Stimulated activated CD8-positive, alpha-beta memory T cell treated with anti-CD3 and anti-CD28 coated beads, Interleukin-2, amount 100 ng/mL, for 1 hour (primary cell): ENCODE results near the gene BOD1.

Experiments
- DNase-seq, 2 donors: peaks; one replicate each; pipeline ENCODE4 v3.0.0-alpha.2; 2020; ENCODE audit warnings: low read depth in 2 of 2

The BOD1 gene

GRCh38 chr5:173577166-173577565, 39.3 kb downstream of the BOD1 start:
- DNase-seq: no peak

- DNase-seq: no peak
Observed at GRCh38 chr5:173575985-173576384, 40.5 kb downstream of the BOD1 start.

DNA sequence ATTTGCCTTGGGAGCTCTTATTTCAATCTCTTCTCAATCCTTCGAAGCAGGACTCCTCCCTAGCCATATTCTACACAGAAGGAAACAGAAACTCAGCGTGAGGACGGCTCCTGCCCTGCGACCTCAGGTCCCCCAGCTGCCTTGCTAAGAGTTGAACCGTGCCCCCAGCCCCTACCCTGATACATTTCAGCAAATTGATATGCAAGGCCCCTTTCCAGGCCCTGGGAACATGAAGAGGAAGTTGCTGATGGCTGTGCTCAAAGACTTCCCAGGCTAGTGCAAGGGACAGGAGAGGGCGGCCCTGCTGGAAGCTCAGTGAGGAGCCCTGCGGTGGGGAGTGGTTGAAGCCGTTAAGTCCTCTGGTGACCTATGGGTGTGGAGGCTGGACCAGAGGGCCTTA, 41.5 kb downstream of the BOD1 start:
- no peak for DNase-seq

DNA sequence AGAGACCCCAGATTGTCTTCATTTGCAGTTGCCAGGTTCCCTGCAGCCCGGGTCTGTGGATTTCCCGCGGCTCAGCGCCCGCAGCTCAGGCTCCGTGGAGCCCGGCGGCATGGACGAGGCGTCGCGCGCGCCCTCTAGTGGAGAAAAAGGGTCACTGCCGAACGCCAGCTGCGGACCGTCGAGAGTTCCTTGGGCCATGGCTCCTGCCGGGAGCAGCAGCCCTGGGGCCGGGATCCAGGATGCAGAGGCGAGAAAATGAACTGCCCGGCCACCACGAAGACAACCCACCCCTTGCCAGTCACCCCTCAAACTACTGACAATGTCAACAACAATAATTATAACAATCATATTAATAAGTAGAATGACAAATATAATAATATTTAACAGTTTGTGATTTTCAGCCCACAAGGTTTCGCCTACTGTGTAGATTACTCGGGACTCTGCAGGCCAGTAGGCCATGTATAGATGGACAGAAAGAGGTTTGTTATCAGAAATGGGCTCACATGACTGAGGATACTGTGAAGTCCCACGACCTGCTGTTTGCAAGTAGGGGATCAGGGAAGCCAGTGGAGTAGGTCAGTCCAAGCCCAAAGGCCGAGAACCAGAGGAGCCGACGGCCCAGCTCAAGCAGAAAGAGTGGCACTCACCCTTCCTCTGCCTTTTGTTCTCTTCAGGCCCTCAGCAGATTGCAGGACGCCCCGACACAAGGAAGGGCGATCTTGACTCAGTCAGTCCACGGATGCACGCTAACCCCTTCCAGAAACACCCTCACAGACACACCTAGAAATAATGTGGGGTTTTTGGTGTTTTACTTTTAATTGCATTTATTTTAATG, 43.1 kb downstream of the BOD1 start:
- DNase-seq: peak; percentile 22 to 33

DNA sequence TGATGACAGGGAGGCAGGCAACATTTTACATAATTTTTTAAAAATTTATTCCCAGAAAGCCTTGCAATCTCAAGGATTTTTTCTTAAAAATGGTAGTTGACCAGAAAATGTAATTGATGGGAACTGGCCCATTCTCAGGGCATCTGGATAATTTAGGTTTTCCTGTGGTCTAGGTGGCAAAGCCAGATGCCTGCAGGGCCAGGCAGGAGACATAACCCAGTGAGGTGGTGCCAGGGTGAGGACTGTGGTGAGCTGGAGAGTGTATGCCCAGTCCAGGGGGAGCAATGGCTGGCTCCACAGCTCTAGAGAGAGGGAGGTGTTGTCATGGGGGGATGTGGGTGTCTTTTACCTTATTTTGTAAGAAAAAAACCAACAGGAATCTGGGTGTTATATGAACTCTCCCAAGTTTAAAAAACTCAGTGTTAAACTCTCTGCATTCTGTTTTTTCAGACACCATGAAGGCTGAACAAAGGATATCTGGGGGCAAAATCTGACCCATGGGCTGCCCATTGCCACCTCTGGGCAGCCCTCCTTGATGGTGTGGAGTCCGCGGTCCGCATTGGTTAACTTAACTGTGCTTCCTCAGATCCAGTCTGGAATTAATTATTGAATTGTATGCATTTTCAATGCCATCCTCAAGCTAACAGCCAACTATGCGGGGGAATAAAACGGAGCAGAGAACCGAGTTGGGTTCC, 43.9 kb downstream of the BOD1 start:
- no peak for DNase-seq

DNA sequence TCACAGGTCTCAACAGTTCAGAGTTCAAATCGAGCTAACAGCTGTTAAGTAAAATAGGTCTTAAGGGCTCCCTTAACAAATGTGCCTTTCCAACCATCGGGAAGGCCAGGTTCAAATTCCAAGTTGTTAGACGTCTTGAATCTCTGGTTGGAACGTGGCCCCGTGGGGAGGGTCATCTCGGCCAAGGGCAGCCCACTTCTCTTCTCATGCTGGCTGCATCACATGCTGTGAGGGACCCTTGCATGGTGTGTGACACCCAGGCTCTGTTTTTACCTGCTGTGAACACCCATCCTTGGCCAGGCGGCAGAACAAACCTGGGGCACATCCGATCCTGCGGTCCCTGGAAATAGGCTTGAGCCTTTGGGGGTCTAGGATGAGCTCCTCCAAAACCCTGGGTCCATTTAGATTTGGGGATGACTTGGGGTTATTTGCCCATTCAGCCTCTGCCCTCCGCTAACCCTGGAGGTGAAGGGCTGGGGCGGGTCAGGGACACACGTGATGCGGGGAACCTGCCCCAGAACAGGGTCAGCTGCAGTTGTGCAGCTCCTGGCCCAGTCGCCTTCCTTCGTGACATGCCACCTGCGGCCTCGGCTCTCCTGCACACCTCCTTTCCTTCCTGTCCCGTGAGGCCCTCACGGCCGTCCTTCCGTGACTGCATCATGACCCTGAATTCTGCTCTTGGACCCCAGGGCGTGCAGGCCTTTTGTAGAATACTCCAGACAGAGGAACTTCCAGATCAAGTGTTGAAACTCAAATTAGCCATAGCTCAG, 45.9 kb downstream of the BOD1 start:
- DNase-seq: no peak

GRCh38 chr5:173568703-173569102, 47.7 kb downstream of the BOD1 start:
- no peak for DNase-seq

GRCh38 chr5:173568128-173568527, 48.3 kb downstream of the BOD1 start:
- DNase-seq: no peak

- DNase-seq: no peak
Observed at GRCh38 chr5:173567548-173567947, 48.9 kb downstream of the BOD1 start.

DNA sequence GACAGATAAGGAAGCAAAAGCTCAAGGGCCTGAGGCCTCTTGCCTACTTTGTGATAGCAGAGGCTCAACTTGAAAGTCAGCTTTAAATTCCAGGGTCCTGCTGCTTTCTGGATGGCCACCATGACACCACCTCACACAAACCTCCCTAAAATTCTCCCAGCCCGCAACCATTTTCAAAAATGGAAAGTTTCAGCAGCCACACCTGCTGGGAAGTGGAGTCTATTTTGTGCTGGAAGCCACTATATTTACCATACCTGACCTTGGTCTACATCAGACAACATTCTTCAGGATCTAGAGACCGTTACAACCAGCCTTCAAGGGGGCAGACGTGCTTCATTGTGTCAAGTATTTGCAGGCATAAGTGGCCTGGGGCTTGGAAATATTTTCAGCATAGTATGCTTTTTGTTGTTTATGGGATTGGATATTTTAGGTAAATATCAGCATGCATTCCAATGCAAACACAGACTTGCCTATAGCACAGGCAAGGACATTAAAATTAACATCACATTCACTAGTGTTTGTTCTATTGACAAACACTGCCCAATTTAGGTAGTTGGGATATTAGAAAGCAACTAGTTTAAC, 50.9 kb downstream of the BOD1 start:
- no peak for DNase-seq

DNA sequence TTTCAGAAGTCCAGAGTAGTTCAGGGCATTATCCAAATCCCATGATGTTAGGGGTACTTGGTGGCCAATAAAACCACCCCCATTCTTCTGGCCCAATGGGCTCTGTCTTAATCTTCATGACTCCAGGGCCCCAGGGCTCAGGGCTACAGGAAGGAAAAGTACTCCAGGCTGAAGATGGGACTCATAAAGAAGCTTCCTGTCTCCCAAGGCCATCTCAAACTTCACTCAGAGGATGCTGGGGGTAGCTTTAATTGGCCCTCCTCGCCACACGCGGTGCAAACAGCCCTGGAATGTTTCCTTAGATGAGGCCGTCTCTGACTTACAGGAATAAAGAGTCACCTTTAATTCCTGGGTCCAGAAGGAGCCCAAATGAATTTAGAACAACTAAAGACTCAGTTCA, 52.3 kb downstream of the BOD1 start:
- no peak for DNase-seq

DNA sequence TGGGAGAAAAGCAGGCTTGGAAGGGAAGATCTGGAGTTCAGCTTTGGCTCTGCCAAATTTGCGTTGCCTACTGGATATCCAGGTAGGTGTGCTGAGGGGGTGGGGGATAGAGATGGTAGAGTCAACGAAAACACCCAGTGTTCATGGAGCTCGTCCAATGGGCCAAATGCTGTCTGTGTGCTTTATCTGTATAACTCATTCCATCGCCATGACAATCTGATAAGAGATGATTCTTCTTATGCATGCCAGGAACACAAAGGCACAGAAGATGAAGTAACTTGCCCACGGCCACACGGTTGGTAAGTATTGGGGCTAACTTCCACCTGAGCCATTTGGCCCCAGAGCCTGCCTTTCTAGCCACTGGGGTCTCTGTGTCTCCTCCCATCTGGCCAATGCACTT, 53.2 kb downstream of the BOD1 start:
- no peak for DNase-seq

DNA sequence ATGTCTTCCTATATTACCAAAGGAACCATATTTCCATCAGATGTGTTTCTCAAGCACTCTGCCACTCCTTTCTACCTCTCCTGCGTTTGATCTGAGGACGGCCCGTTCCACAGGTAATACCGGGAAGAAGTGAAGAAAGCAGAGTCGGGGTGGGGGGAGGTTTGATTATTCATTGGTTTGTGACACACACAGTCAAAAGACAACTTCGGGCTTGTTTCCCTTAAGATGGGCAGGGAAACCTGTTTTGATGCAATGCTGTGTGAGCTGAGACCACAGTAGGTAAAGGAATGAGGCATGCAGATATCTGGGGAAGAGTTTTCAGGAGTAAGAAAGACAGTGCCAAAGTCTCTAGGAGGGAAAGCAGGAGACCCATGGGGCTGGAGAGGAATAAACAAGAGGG, 54.0 kb downstream of the BOD1 start:
- DNase-seq: no peak
